HL-60 (cell line): Measurements from ENCODE around the gene ITGBL1.

Experiments
- CTCF ChIP-seq: IDR thresholded peaks from one replicate; pipeline ENCODE4 v1.5.1; 2011; ENCODE audit warnings: low read length, control low read depth, inconsistent platforms; ENCODE audit not compliant: insufficient read depth
- GABPA ChIP-seq: IDR thresholded peaks from 2 replicates; pipeline ENCODE4 v1.6.1; 2012; ENCODE audit warnings: low read depth
- POLR2AphosphoS5 ChIP-seq: IDR thresholded peaks from 2 replicates; pipeline ENCODE4 v1.6.1; 2012; ENCODE audit warnings: low read depth
- REST ChIP-seq: IDR thresholded peaks from 2 replicates; pipeline ENCODE4 v1.6.1; 2012; ENCODE audit warnings: low read depth; ENCODE audit not compliant: insufficient replicate concordance
- SPI1 ChIP-seq: IDR thresholded peaks from 2 replicates; pipeline ENCODE4 v1.6.1; 2012; ENCODE audit warnings: low read depth, mild to moderate bottlenecking, borderline replicate concordance

- TF ChIP-seq CTCF = no peak
- no peak for TF ChIP-seq POLR2AphosphoS5
- no peak for TF ChIP-seq REST
- TF ChIP-seq GABPA = no peak
- no peak for TF ChIP-seq SPI1
Measured at GRCh38 chr13:101486708-101487437, 34.4 kb downstream of the ITGBL1 start.
